RWPE2 (cell line): ENCODE data around the gene FOXF1.

Experiments
- ATAC-seq: fragments of 200-7000 bp; cut with Tn5 transposase; 3 replicates; pipeline ENCODE4 v1.9.1; 2021; ENCODE audit warnings: low read depth
- DNase-seq: peaks from one replicate; pipeline ENCODE4 v3.0.0-alpha.2; 2020; ENCODE audit warnings: low spot score
- H3K27ac ChIP-seq: fragments of 450-650 bp; 2 replicates; pipeline ENCODE4 v1.5.1; 2017; ENCODE audit warnings: mild to moderate bottlenecking; ENCODE audit not compliant: poor library complexity, severe bottlenecking
- H3K27me3 ChIP-seq: fragments of 250-450 bp; sonication (Bioruptor Pico); 2 replicates; pipeline ENCODE4 v1.5.1; 2021; ENCODE audit warnings: mild to moderate bottlenecking, moderate library complexity; ENCODE audit not compliant: insufficient read depth, poor library complexity, severe bottlenecking
- H3K36me3 ChIP-seq: fragments of 250-450 bp; sonication (Bioruptor Pico); 2 replicates; pipeline ENCODE4 v1.5.1; 2020; ENCODE audit warnings: low read depth, mild to moderate bottlenecking, moderate library complexity
- H3K4me1 ChIP-seq: fragments of 250-450 bp; sonication (Bioruptor Pico); 2 replicates; pipeline ENCODE4 v1.5.1; 2021; ENCODE audit warnings: mild to moderate bottlenecking, moderate library complexity; ENCODE audit not compliant: insufficient read depth, poor library complexity, severe bottlenecking
- H3K4me3 ChIP-seq: fragments of 250-450 bp; sonication (Bioruptor Pico); 2 replicates; pipeline ENCODE4 v1.5.1; 2021; ENCODE audit warnings: mild to moderate bottlenecking, moderate library complexity; ENCODE audit not compliant: severe bottlenecking
- H3K9me3 ChIP-seq: fragments of 250-450 bp; sonication (Bioruptor Pico); 2 replicates; pipeline ENCODE4 v1.5.1; 2021; ENCODE audit warnings: mild to moderate bottlenecking, moderate library complexity; ENCODE audit not compliant: severe bottlenecking
- CTCF ChIP-seq: fragments of 450-650 bp; IDR thresholded peaks from one replicate; pipeline ENCODE4 v1.5.1; 2017; ENCODE audit warnings: mild to moderate bottlenecking, moderate library complexity; ENCODE audit not compliant: poor library complexity, severe bottlenecking

The FOXF1 gene

GRCh38 chr16:86508028-86508946, 2.0 kb upstream of the FOXF1 start:
- H3K9me3 ChIP-seq: no peaks in the 10 kb centered on the region
- no peaks in the 10 kb centered on the region for H3K4me1 ChIP-seq
- H3K4me3 ChIP-seq: no peak overlapping the region
- H3K27ac ChIP-seq: no peak overlapping the region
- no peak for TF ChIP-seq CTCF
- no peak for ATAC-seq
- no peaks in the 10 kb centered on the region for H3K36me3 ChIP-seq
- DNase-seq: peak; percentile 60
- peaks cover 99% of the 10 kb centered on the region for H3K27me3 ChIP-seq

GRCh38 chr16:86508947-86509758, 1.2 kb upstream of the FOXF1 start:
- ATAC-seq (peak; percentile 43), DNase-seq (no peak)
- Histone ChIP-seq H3K9me3 (no peaks in the 10 kb centered on the region), H3K27me3 (peaks cover 99% of the 10 kb centered on the region), H3K4me1 (no peaks in the 10 kb centered on the region), H3K4me3 (peak overlapping the region; percentile 23), H3K36me3 (no peaks in the 10 kb centered on the region), H3K27ac (no peak overlapping the region)
- no peak for TF ChIP-seq CTCF

- DNase-seq (no peak), ATAC-seq (no peak)
- H3K4me3 ChIP-seq: peak overlapping the region; percentile 23
- H3K27me3 ChIP-seq: peaks cover 99% of the 10 kb centered on the region
- no peak overlapping the region for H3K27ac ChIP-seq
- H3K4me1 ChIP-seq: no peaks in the 10 kb centered on the region
- TF ChIP-seq CTCF: no peak
- no peaks in the 10 kb centered on the region for H3K9me3 ChIP-seq
- H3K36me3 ChIP-seq: no peaks in the 10 kb centered on the region
Measured at GRCh38 chr16:86509759-86510464, 415 bp upstream of the FOXF1 start.

GRCh38 chr16:86511317-86512161, 1.2 kb downstream of the FOXF1 start:
- peaks cover 99% of the 10 kb centered on the region for H3K27me3 ChIP-seq

More at GRCh38 chr16:86511317-86512161, 1.2 kb downstream of the FOXF1 start:
- Histone ChIP-seq H3K4me1 (no peaks in the 10 kb centered on the region), H3K27ac (no peak overlapping the region), H3K9me3 (no peaks in the 10 kb centered on the region), H3K4me3 (no peak overlapping the region), H3K36me3 (no peaks in the 10 kb centered on the region)
- TF ChIP-seq CTCF: no peak
- ATAC-seq (no peak), DNase-seq (peak; percentile 68)
